HepG2 (cell line): Measurements from ENCODE around the gene MRPL48. TPM values are rescaled to one million over a fixed set of nuclear protein-coding genes. Genes with fewer than 3 reads are reported as not detected.

Experiments used
- ATAC-seq: fragments of 200-7000 bp; cut with Tn5 transposase; 3 replicates; pipeline ENCODE4 v1.9.1; 2020; ENCODE audit warnings: mild to moderate bottlenecking, moderate library complexity
- BruUV-seq: library from RNA; stranded (reverse); fragments of 400-500 nt; replicated peaks from 2 replicates; lab custom pipeline; 2021; lab: Mats Ljungman, UMichigan
- CTCF ChIA-PET: fragments of 300-600 bp; formaldehyde crosslinking; extraction: SDS; loops from one replicate; lab custom pipeline; 2021; ENCODE audit warnings: low total read pairs, inconsistent platforms, low intra/inter-chr PET ratio; lab: Yijun Ruan, JAX
- POLR2A ChIA-PET: fragments of 350-600 bp; sonication (Branson Sonifier 250); formaldehyde crosslinking; loops from one replicate; lab custom pipeline; 2020; ENCODE audit warnings: antibody characterized with exemption, inconsistent platforms; lab: Yijun Ruan, JAX
- DNase-seq: peaks from one replicate; pipeline ENCODE4 v3.0.0-alpha.2; 2015; ENCODE audit warnings: low spot score
- FAIRE-seq: peaks from 3 replicates; lab custom pipeline; 2011; peaks lifted over from hg19 to GRCh38; lab: Jason Lieb, UNC
- H2AFZ ChIP-seq: one replicate; pipeline ENCODE4 v1.6.1; 2011; ENCODE audit warnings: low read length, inconsistent platforms
- H3K27ac ChIP-seq: fragments of 300-600 bp; 3 replicates; pipeline ENCODE4 v1.8.0; 2011; ENCODE audit warnings: mixed run types, mild to moderate bottlenecking, mixed read lengths, low read length, inconsistent platforms; ENCODE audit not compliant: insufficient read depth; ENCODE audit errors: extremely low read length
- H3K27me3 ChIP-seq, 2 experiments: fragments of 200-600 bp in 1 of 2; 2 replicates in 1 of 2; 3 replicates in 1 of 2; pipeline versions ENCODE4 v1.6.0 to v1.8.0; 2011; ENCODE audit warnings: low read length in 2 of 2, mild to moderate bottlenecking in 2 of 2, moderate library complexity in 2 of 2, inconsistent platforms in 1 of 2; ENCODE audit not compliant: insufficient read depth in 2 of 2, control insufficient read depth in 1 of 2
- H3K36me3 ChIP-seq, 2 experiments: fragments of 200-600 bp in 1 of 2; replicated peaks in 1 of 2; 2 replicates in 1 of 2; 3 replicates in 1 of 2; pipeline versions ENCODE4 v1.5.1 to v1.8.0; 2011; ENCODE audit warnings: low read length in 2 of 2, inconsistent platforms in 1 of 2; ENCODE audit not compliant: insufficient read depth in 2 of 2, control insufficient read depth in 1 of 2
- H3K4me1 ChIP-seq: 2 replicates; pipeline ENCODE4 v1.5.1; 2012; ENCODE audit warnings: low read length, inconsistent platforms; ENCODE audit not compliant: insufficient read depth
- H3K4me2 ChIP-seq: 2 replicates; pipeline ENCODE4 v1.6.0; 2011; ENCODE audit warnings: low read depth, low read length, inconsistent platforms
- H3K4me3 ChIP-seq, 3 experiments: fragments of 200-600 bp in 1 of 3; sonication (generic), shearing (Covaris generic) in 1 of 3; replicated peaks in 1 of 3; 2 replicates each; pipeline ENCODE4 v1.5.1; 2011 to 2016; ENCODE audit warnings: low read length in 3 of 3, inconsistent platforms in 2 of 3, low read depth in 2 of 3, mild to moderate bottlenecking in 2 of 3, control low read depth in 1 of 3, mixed read lengths in 1 of 3; ENCODE audit not compliant: insufficient read depth in 1 of 3
- H3K79me2 ChIP-seq: one replicate; pipeline ENCODE4 v1.6.1; 2011; ENCODE audit warnings: low read length, inconsistent platforms; ENCODE audit not compliant: insufficient read depth
- H3K9ac ChIP-seq: 2 replicates; pipeline ENCODE4 v1.6.0; 2011; ENCODE audit warnings: mild to moderate bottlenecking, low read depth, low read length, inconsistent platforms; ENCODE audit not compliant: insufficient read depth
- H3K9me3 ChIP-seq: 2 replicates; pipeline ENCODE4 v1.5.1; 2012; ENCODE audit warnings: mild to moderate bottlenecking, low read length
- H4K20me1 ChIP-seq: 2 replicates; pipeline ENCODE4 v1.6.0; 2011; ENCODE audit warnings: inconsistent platforms, mild to moderate bottlenecking, low read length, moderate library complexity; ENCODE audit not compliant: insufficient read depth
- ARID2 ChIP-seq: sonication (generic); formaldehyde crosslinking; IDR thresholded peaks from 2 replicates; pipeline ENCODE4 v1.8.1; 2022; ENCODE audit warnings: mild to moderate bottlenecking, missing genetic modification reagents, borderline replicate concordance
- ATF1 ChIP-seq: IDR thresholded peaks from 2 replicates; pipeline ENCODE4 v1.6.1; 2016; ENCODE audit warnings: mild to moderate bottlenecking, control low read depth
- DPF2 ChIP-seq: sonication (generic); formaldehyde crosslinking; IDR thresholded peaks from 2 replicates; pipeline ENCODE4 v1.4.0; 2020; ENCODE audit warnings: mild to moderate bottlenecking, low read depth, missing genetic modification reagents, borderline replicate concordance
- FIP1L1 ChIP-seq: fragments of 200-400 bp; formaldehyde crosslinking; IDR thresholded peaks from 2 replicates; pipeline ENCODE4 v1.6.1; 2018; ENCODE audit warnings: low read depth, mild to moderate bottlenecking, low read length, moderate library complexity, borderline replicate concordance; ENCODE audit not compliant: insufficient read depth
- HCFC1 ChIP-seq: fragments of 150-350 bp; IDR thresholded peaks from 2 replicates; pipeline ENCODE4 v1.6.1; 2014; ENCODE audit warnings: low read depth, low read length
- MED8 ChIP-seq: sonication (generic); formaldehyde crosslinking; IDR thresholded peaks from 2 replicates; pipeline ENCODE4 v1.8.1; 2023; ENCODE audit warnings: mild to moderate bottlenecking, missing genetic modification reagents; ENCODE audit not compliant: insufficient replicate concordance
- MIER2 ChIP-seq: IDR thresholded peaks from 2 replicates; pipeline ENCODE4 v1.6.1; 2016; ENCODE audit warnings: missing biosample characterization, missing genetic modification reagents
- ZC3H13 ChIP-seq: sonication (generic); formaldehyde crosslinking; IDR thresholded peaks from 2 replicates; pipeline ENCODE4 v1.8.1; 2023; ENCODE audit warnings: mild to moderate bottlenecking, missing genetic modification reagents, moderate library complexity
- ZFP62 ChIP-seq: sonication (generic); formaldehyde crosslinking; IDR thresholded peaks from 2 replicates; pipeline ENCODE4 v1.4.0; 2020; ENCODE audit warnings: missing genetic modification reagents
- ZFYVE20 ChIP-seq: sonication (generic); formaldehyde crosslinking; IDR thresholded peaks from 2 replicates; pipeline ENCODE4 v1.8.0; 2023; ENCODE audit warnings: low read depth, mild to moderate bottlenecking, moderate library complexity, missing genetic modification reagents, borderline replicate concordance
- ZNF44 ChIP-seq: sonication (generic); formaldehyde crosslinking; IDR thresholded peaks from 2 replicates; pipeline ENCODE4 v1.5.1; 2020; ENCODE audit warnings: mild to moderate bottlenecking, missing genetic modification reagents
- in situ Hi-C: cut with HindIII; loops from 2 replicates; pipeline ENCODE4 v1.10.0; 2017; ENCODE audit warnings: low pct_unique_long_range_greater_than_20kb; ENCODE audit not compliant: extremely low pct_ligation_motif_present
- intact Hi-C: fragments of 100-400 bp; cut with micrococcal nuclease; formaldehyde crosslinking; loops from one replicate; pipeline ENCODE4 v1.10.0; 2022; ENCODE audit not compliant: unreplicated experiment
- polyA plus RNA-seq, 8 experiments: library from polyadenylated mRNA; depleted of rRNA in 3 of 8; stranded (reverse) in 7 of 8; unstranded in 1 of 8; fragments of >200 nt; fragmentation: Illumina TruSeq in 4 of 8; extraction: Trizol in 4 of 8; gene quantifications; 2 replicates each; pipeline versions ENCODE4 v1.2.1 to v1.2.3, GENCODE V29; 2011 to 2016; ENCODE audit warnings: low read depth in 4 of 8, missing spikeins in 1 of 8, mixed read lengths in 1 of 8; ENCODE audit not compliant: insufficient read depth in 1 of 8
- total RNA-seq, 5 experiments: library from RNA; depleted of rRNA; stranded (reverse); fragments of >200 nt; fragmentation: Illumina TruSeq; extraction: Trizol; gene quantifications; 2 replicates each; pipeline ENCODE4 v1.2.3, GENCODE V29; 2016; ENCODE audit warnings: low read depth in 1 of 5
- TF ChIP-seq, protein P1 (sequence below): sonication (generic); formaldehyde crosslinking; IDR thresholded peaks from 2 replicates; pipeline ENCODE4 v1.9.0; 2021; ENCODE audit warnings: missing genetic modification reagents, borderline replicate concordance

MRPL48 gene
- total and polyA plus RNA-seq, 2 of the 13 experiments (the other 11 are each of a cell fraction or from before 2014, with no cell fraction given) = 61.2 to 67.9 TPM

DNA sequence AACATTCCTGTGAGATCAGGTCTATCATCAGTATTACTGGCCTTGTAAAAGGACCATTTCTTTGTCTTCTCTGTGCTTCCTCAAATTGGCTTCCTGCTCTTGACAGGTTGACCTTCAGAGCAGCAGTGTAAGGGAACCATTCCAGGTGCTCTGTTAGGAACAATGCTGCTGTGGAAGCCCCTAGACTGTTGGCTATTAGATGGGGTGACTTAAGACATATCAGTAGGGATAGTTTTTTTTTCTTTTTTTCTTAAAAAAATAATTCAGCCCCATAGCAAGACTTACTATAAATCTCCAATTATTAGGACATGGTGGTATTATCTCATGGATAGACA is 51.4 kb downstream of the MRPL48 start:
- no TSS peak for BruUV-seq
- in situ Hi-C loops (no loop called here), intact Hi-C loops (no loop called here)
- Histone ChIP-seq H4K20me1 (no peaks in the 10 kb centered on the region), H3K36me3 (peaks cover 2 to 33% of the 10 kb centered on the region in 2 experiments; a peak in 4 of 5 replicates), H2AFZ (no peak overlapping the region), H3K27me3 (no peaks in the 10 kb centered on the region), H3K4me1 (no peaks in the 10 kb centered on the region), H3K9me3 (no peaks in the 10 kb centered on the region), H3K27ac (no peak overlapping the region), H3K4me2 (no peak overlapping the region), H3K4me3 (no peak overlapping the region), H3K9ac (no peak overlapping the region), H3K79me2 (no peaks in the 10 kb centered on the region)
- ATAC-seq (no peak), FAIRE-seq (no peak), DNase-seq (no peak)
- ChIA-PET CTCF (no interaction called here), POLR2A (no interaction called here)
- TF ChIP-seq HCFC1 (no peak), ATF1 (no peak), FIP1L1 (no peak), ZFYVE20 (CRISPR knock-in tag) (no peak), DPF2 (CRISPR knock-in tag) (no peak), MIER2 (CRISPR knock-in tag) (no peak), ARID2 (no peak), ZFP62 (CRISPR knock-in tag) (no peak), MED8 (CRISPR knock-in tag) (no peak), ZNF44 (CRISPR knock-in tag) (no peak), ZC3H13 (CRISPR knock-in tag) (no peak)
- TF ChIP-seq, protein P1, sequence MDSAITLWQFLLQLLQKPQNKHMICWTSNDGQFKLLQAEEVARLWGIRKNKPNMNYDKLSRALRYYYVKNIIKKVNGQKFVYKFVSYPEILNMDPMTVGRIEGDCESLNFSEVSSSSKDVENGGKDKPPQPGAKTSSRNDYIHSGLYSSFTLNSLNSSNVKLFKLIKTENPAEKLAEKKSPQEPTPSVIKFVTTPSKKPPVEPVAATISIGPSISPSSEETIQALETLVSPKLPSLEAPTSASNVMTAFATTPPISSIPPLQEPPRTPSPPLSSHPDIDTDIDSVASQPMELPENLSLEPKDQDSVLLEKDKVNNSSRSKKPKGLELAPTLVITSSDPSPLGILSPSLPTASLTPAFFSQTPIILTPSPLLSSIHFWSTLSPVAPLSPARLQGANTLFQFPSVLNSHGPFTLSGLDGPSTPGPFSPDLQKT = no peak
